DND-41 (cell line): ENCODE measurements around the gene ILK.

Experiments used
- ATAC-seq: fragments of 200-7000 bp; cut with Tn5 transposase; 3 replicates; pipeline ENCODE4 v1.9.1; 2021; ENCODE audit warnings: low read depth; ENCODE audit not compliant: insufficient read depth
- DNase-seq: peaks from one replicate; pipeline ENCODE4 v3.0.0-alpha.2; 2020
- H2AFZ ChIP-seq: 2 replicates; pipeline ENCODE4 v1.6.0; 2012; ENCODE audit warnings: low read depth, low read length
- H3K27ac ChIP-seq: 2 replicates; pipeline ENCODE4 v1.5.1; 2012; ENCODE audit warnings: low read length, inconsistent platforms
- H3K27me3 ChIP-seq: fragments of 200-600 bp; sonication (generic); 2 replicates; pipeline ENCODE4 v1.6.0; 2012; ENCODE audit warnings: low read length, mild to moderate bottlenecking, inconsistent platforms; ENCODE audit not compliant: insufficient read depth, poor library complexity
- H3K36me3 ChIP-seq: 2 replicates; pipeline ENCODE4 v1.5.1; 2012; ENCODE audit warnings: low read length, inconsistent platforms; ENCODE audit not compliant: insufficient read depth
- H3K4me1 ChIP-seq: 2 replicates; pipeline ENCODE4 v1.5.1; 2012; ENCODE audit warnings: mild to moderate bottlenecking, low read length; ENCODE audit not compliant: insufficient read depth
- H3K4me2 ChIP-seq: 2 replicates; pipeline ENCODE4 v1.6.0; 2012; ENCODE audit warnings: mild to moderate bottlenecking, moderate library complexity, low read length, inconsistent platforms; ENCODE audit not compliant: insufficient read depth
- H3K4me3 ChIP-seq, 2 experiments: fragments of 200-600 bp in 1 of 2; shearing (Covaris generic) in 1 of 2; 2 replicates each; pipeline ENCODE4 v1.5.1; 2012 to 2016; ENCODE audit warnings: inconsistent platforms in 2 of 2, low read length in 2 of 2, mild to moderate bottlenecking in 2 of 2, low read depth in 1 of 2, moderate library complexity in 1 of 2
- H3K79me2 ChIP-seq: 2 replicates; pipeline ENCODE4 v1.6.0; 2012; ENCODE audit warnings: low read length, inconsistent platforms; ENCODE audit not compliant: insufficient read depth
- H3K9ac ChIP-seq: 2 replicates; pipeline ENCODE4 v1.6.0; 2012; ENCODE audit warnings: low read depth, mild to moderate bottlenecking, inconsistent platforms, low read length, moderate library complexity
- H3K9me3 ChIP-seq: 2 replicates; pipeline ENCODE4 v1.5.1; 2012; ENCODE audit warnings: low read length, moderate library complexity, mild to moderate bottlenecking, inconsistent platforms; ENCODE audit not compliant: insufficient read depth, severe bottlenecking
- H4K20me1 ChIP-seq: 2 replicates; pipeline ENCODE4 v1.6.0; 2012; ENCODE audit warnings: low read length; ENCODE audit not compliant: insufficient read depth
- CTCF ChIP-seq: IDR thresholded peaks from 2 replicates; pipeline ENCODE4 v1.5.1; 2012; ENCODE audit warnings: borderline replicate concordance, low read length, moderate library complexity, mild to moderate bottlenecking; ENCODE audit not compliant: poor library complexity, severe bottlenecking; ENCODE audit errors: extremely low read depth
- EZH2 ChIP-seq: IDR thresholded peaks from 3 replicates; pipeline ENCODE4 v1.6.1; 2012; ENCODE audit warnings: borderline replicate concordance, low read depth, mild to moderate bottlenecking, moderate library complexity, low read length, inconsistent platforms; ENCODE audit not compliant: severe bottlenecking

The ILK gene

GRCh38 chr11:6655020-6655789, 51.6 kb downstream of the ILK start:
- H2AFZ ChIP-seq, result no peak overlapping the region
- no peaks in the 10 kb centered on the region for H4K20me1 ChIP-seq
- ATAC-seq (no peak), DNase-seq (no peak)
- H3K4me1 ChIP-seq, result no peaks in the 10 kb centered on the region
- TF ChIP-seq CTCF (no peak), EZH2 (no peak)
- H3K36me3 ChIP-seq, result no peaks in the 10 kb centered on the region
- peaks cover 5% of the 10 kb centered on the region for H3K27me3 ChIP-seq
- H3K4me2 ChIP-seq, result no peak overlapping the region
- no peak overlapping the region for H3K9ac ChIP-seq
- H3K79me2 ChIP-seq, result no peaks in the 10 kb centered on the region
- no peaks in the 10 kb centered on the region for H3K9me3 ChIP-seq
- no peak overlapping the region for H3K27ac ChIP-seq
- no peak overlapping the region for H3K4me3 ChIP-seq

GRCh38 chr11:6655790-6656583, 52.4 kb downstream of the ILK start, which contains the start of gene DCHS1:
TSS of gene DCHS1 (minus strand) at chr11:6655809. CDS start at chr11:6641613, 14,196 bp downstream.
- Histone ChIP-seq H3K9me3 (no peaks in the 10 kb centered on the region), H3K4me3 (no peak within 1 kb of the TSS), H3K4me2 (no peak within 1 kb of the TSS), H3K79me2 (no peaks in the 10 kb centered on the region), H3K9ac (no peak within 1 kb of the TSS), H3K4me1 (no peaks in the 10 kb centered on the region), H2AFZ (no peak within 1 kb of the TSS), H4K20me1 (no peaks in the 10 kb centered on the region), H3K27ac (no peak within 1 kb of the TSS), H3K36me3 (no peaks in the 10 kb centered on the region), H3K27me3 (peaks cover 4% of the 10 kb centered on the region)
- TF ChIP-seq CTCF, result no peak
- TF ChIP-seq EZH2, result no peak
- DNase-seq (no peak), ATAC-seq (no peak)

- H3K4me1 ChIP-seq, result no peaks in the 10 kb centered on the region
- no peaks in the 10 kb centered on the region for H3K79me2 ChIP-seq
- H3K27me3 ChIP-seq, result no peaks in the 10 kb centered on the region
- ATAC-seq (no peak), DNase-seq (no peak)
- H3K9me3 ChIP-seq, result no peaks in the 10 kb centered on the region
- no peaks in the 10 kb centered on the region for H4K20me1 ChIP-seq
- TF ChIP-seq EZH2, result no peak
- TF ChIP-seq CTCF, result no peak
- no peak overlapping the region for H2AFZ ChIP-seq
- no peak overlapping the region for H3K4me3 ChIP-seq
- H3K4me2 ChIP-seq, result no peak overlapping the region
- no peaks in the 10 kb centered on the region for H3K36me3 ChIP-seq
- H3K27ac ChIP-seq, result no peak overlapping the region
- H3K9ac ChIP-seq, result no peak overlapping the region
Measured at GRCh38 chr11:6656584-6656915, 53.0 kb downstream of the ILK start.
